ENCODE data around the gene AK5. TPM values are rescaled to one million over a fixed set of nuclear protein-coding genes. Genes with fewer than 3 reads are reported as not detected.

AK5 gene
- total and polyA plus RNA-seq, 2 of the 13 experiments (the other 11 are each of a cell fraction or from before 2014, with no cell fraction given): not detected

DNA sequence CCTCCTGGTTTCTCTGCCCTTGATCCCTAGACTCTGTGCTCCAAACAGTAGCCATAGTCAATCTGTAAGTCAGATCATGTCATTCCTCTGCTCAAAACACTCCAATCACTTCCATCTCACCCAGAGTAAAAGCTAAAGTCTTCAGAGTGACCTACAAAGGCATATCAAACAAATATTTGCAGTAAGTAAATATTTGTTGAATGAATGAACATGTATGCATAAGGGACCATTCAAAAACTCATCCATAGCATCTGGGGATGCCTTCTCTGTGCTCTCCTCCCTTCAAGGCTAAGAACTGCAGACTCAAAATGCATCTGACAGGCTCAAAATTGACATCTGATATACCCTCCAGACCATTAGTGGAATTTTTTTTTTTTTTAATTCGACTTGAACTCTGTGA, 18.1 kb upstream of the AK5 start:
- POLR2A ChIA-PET: no interaction called here
- CTCF ChIA-PET (ENCODE audit: low intra/inter-chr PET ratio, low total read pairs): no interaction called here
- Histone ChIP-seq H3K9ac (ENCODE audit: insufficient read depth, low read depth, low read length) (no peak overlapping the region), H3K9me3 (ENCODE audit: low read length) (no peaks in the 10 kb centered on the region), H3K27me3 (ENCODE audit: control insufficient read depth in 1 of 2, insufficient read depth in 2 of 2, low read length in 2 of 2) (no peaks in the 10 kb centered on the region), H3K4me1 (ENCODE audit: insufficient read depth, low read length) (no peaks in the 10 kb centered on the region), H3K36me3 (replicated peaks in 1 of 2; ENCODE audit: control insufficient read depth in 1 of 2, insufficient read depth in 2 of 2, low read length in 2 of 2) (no peaks in the 10 kb centered on the region), H3K27ac (ENCODE audit: extremely low read length, insufficient read depth, low read length) (no peak overlapping the region), H3K4me3 (replicated peaks in 1 of 3; ENCODE audit: insufficient read depth in 1 of 3, low read depth in 2 of 3, low read length in 3 of 3) (no peak overlapping the region), H3K79me2 (ENCODE audit: insufficient read depth, low read length) (no peaks in the 10 kb centered on the region), H3K4me2 (ENCODE audit: low read depth, low read length) (no peak overlapping the region), H2AFZ (ENCODE audit: low read length) (no peak overlapping the region), H4K20me1 (ENCODE audit: insufficient read depth, low read length) (no peaks in the 10 kb centered on the region)
- in situ Hi-C loops (cut with HindIII; ENCODE audit: extremely low pct_ligation_motif_present, low pct_unique_long_range_greater_than_20kb) (no loop called here), intact Hi-C loops (cut with micrococcal nuclease; ENCODE audit: unreplicated experiment) (no loop called here)
- ATAC-seq (peak; percentile 40; the same call in 1 of the 3 replicates), DNase-seq (ENCODE audit: low spot score) (peak; percentile 9), FAIRE-seq (no peak)
- TF ChIP-seq, protein P1, sequence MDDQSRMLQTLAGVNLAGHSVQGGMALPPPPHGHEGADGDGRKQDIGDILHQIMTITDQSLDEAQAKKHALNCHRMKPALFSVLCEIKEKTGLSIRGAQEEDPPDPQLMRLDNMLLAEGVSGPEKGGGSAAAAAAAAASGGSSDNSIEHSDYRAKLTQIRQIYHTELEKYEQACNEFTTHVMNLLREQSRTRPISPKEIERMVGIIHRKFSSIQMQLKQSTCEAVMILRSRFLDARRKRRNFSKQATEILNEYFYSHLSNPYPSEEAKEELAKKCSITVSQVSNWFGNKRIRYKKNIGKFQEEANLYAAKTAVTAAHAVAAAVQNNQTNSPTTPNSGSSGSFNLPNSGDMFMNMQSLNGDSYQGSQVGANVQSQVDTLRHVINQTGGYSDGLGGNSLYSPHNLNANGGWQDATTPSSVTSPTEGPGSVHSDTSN (CRISPR knock-in tag; IDR thresholded peaks at IDR 0.05; ENCODE audit: borderline replicate concordance): no peak
- no peak for TF ChIP-seq ZNF101 (CRISPR knock-in tag; IDR thresholded peaks at IDR 0.05; ENCODE audit: borderline replicate concordance, low read depth)
- TF ChIP-seq, protein P2, sequence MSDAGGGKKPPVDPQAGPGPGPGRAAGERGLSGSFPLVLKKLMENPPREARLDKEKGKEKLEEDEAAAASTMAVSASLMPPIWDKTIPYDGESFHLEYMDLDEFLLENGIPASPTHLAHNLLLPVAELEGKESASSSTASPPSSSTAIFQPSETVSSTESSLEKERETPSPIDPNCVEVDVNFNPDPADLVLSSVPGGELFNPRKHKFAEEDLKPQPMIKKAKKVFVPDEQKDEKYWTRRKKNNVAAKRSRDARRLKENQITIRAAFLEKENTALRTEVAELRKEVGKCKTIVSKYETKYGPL (CRISPR knock-in tag; IDR thresholded peaks at IDR 0.05): no peak
- TF ChIP-seq, protein P3, sequence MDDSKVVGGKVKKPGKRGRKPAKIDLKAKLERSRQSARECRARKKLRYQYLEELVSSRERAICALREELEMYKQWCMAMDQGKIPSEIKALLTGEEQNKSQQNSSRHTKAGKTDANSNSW (CRISPR knock-in tag; IDR thresholded peaks at IDR 0.05; ENCODE audit: borderline replicate concordance): no peak
- no peak for TF ChIP-seq MEIS2 (CRISPR knock-in tag; IDR thresholded peaks at IDR 0.05)
- no peak for TF ChIP-seq ZNF326 (CRISPR knock-in tag; IDR thresholded peaks at IDR 0.05; ENCODE audit: borderline replicate concordance)
- BruUV-seq (replicated peaks): no TSS peak
- 3% methylated on average over 1 of the region's 1 CpG for WGBS (ENCODE audit: low lambda C conversion rate)

DNA sequence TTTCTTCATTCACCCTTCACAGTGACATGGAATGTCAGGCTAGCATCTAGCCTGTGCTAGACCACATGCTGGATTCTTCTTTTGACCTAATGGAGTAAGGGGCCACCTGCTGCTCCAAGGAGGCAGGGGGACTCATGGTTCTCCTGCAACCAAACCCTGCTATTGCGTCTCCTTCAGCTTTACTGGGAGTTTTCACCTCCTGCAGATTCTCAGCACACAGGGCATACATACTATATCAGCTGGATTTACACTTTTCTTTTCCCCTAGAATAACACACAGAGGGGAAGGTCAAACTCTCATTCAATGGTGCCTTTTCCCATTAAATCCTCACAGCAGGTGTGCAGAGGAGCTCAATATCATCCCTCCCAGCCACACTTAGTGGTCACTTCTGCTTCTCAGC, 16.6 kb upstream of the AK5 start:
- Histone ChIP-seq H2AFZ (ENCODE audit: low read length) (no peak overlapping the region), H3K9me3 (ENCODE audit: low read length) (no peaks in the 10 kb centered on the region), H3K79me2 (ENCODE audit: insufficient read depth, low read length) (no peaks in the 10 kb centered on the region), H3K4me1 (ENCODE audit: insufficient read depth, low read length) (no peaks in the 10 kb centered on the region), H3K27ac (ENCODE audit: extremely low read length, insufficient read depth, low read length) (no peak overlapping the region), H3K4me2 (ENCODE audit: low read depth, low read length) (no peak overlapping the region), H3K9ac (ENCODE audit: insufficient read depth, low read depth, low read length) (no peak overlapping the region), H3K4me3 (replicated peaks in 1 of 3; ENCODE audit: insufficient read depth in 1 of 3, low read depth in 2 of 3, low read length in 3 of 3) (no peak overlapping the region), H4K20me1 (ENCODE audit: insufficient read depth, low read length) (no peaks in the 10 kb centered on the region), H3K36me3 (replicated peaks in 1 of 2; ENCODE audit: control insufficient read depth in 1 of 2, insufficient read depth in 2 of 2, low read length in 2 of 2) (no peaks in the 10 kb centered on the region), H3K27me3 (ENCODE audit: control insufficient read depth in 1 of 2, insufficient read depth in 2 of 2, low read length in 2 of 2) (no peaks in the 10 kb centered on the region)
- CTCF ChIA-PET (ENCODE audit: low intra/inter-chr PET ratio, low total read pairs): no interaction called here
- in situ Hi-C loops (cut with HindIII; ENCODE audit: extremely low pct_ligation_motif_present, low pct_unique_long_range_greater_than_20kb): no loop called here
- DNase-seq (ENCODE audit: low spot score) (no peak), ATAC-seq (no peak), FAIRE-seq (no peak)
- intact Hi-C loops (cut with micrococcal nuclease; ENCODE audit: unreplicated experiment): no loop called here
- WGBS (ENCODE audit: low lambda C conversion rate): 17% methylated on average over 1 of the region's 1 CpG
- BruUV-seq (replicated peaks): no TSS peak
- no peak for TF ChIP-seq U2AF1 (optimal IDR thresholded peaks at IDR 0.05; ENCODE audit: low read depth, low read length)
- TF ChIP-seq JUNB (CRISPR knock-in tag; IDR thresholded peaks at IDR 0.05; ENCODE audit: borderline replicate concordance): no peak
- POLR2A ChIA-PET: no interaction called here
